HepG2 (cell line): ENCODE results near the gene CD33. TPM values are rescaled to one million over a fixed set of nuclear protein-coding genes. Genes with fewer than 3 reads are reported as not detected.

ENCODE experiments used
- ATAC-seq: fragments of 200-7000 bp; cut with Tn5 transposase; 3 replicates; pipeline ENCODE4 v1.9.1; 2020; ENCODE audit warnings: mild to moderate bottlenecking, moderate library complexity
- BruUV-seq: library from RNA; stranded (reverse); fragments of 400-500 nt; replicated peaks from 2 replicates; lab custom pipeline; 2021; lab: Mats Ljungman, UMichigan
- CTCF ChIA-PET: fragments of 300-600 bp; formaldehyde crosslinking; extraction: SDS; loops from one replicate; lab custom pipeline; 2021; ENCODE audit warnings: low total read pairs, inconsistent platforms, low intra/inter-chr PET ratio; lab: Yijun Ruan, JAX
- POLR2A ChIA-PET: fragments of 350-600 bp; sonication (Branson Sonifier 250); formaldehyde crosslinking; loops from one replicate; lab custom pipeline; 2020; ENCODE audit warnings: antibody characterized with exemption, inconsistent platforms; lab: Yijun Ruan, JAX
- DNase-seq: peaks from one replicate; pipeline ENCODE4 v3.0.0-alpha.2; 2015; ENCODE audit warnings: low spot score
- FAIRE-seq: peaks from 3 replicates; lab custom pipeline; 2011; peaks lifted over from hg19 to GRCh38; lab: Jason Lieb, UNC
- H2AFZ ChIP-seq: one replicate; pipeline ENCODE4 v1.6.1; 2011; ENCODE audit warnings: low read length, inconsistent platforms
- H3K27ac ChIP-seq: fragments of 300-600 bp; 3 replicates; pipeline ENCODE4 v1.8.0; 2011; ENCODE audit warnings: mixed run types, mild to moderate bottlenecking, mixed read lengths, low read length, inconsistent platforms; ENCODE audit not compliant: insufficient read depth; ENCODE audit errors: extremely low read length
- H3K27me3 ChIP-seq, 2 experiments: fragments of 200-600 bp in 1 of 2; 2 replicates in 1 of 2; 3 replicates in 1 of 2; pipeline versions ENCODE4 v1.6.0 to v1.8.0; 2011; ENCODE audit warnings: low read length in 2 of 2, mild to moderate bottlenecking in 2 of 2, moderate library complexity in 2 of 2, inconsistent platforms in 1 of 2; ENCODE audit not compliant: insufficient read depth in 2 of 2, control insufficient read depth in 1 of 2
- H3K36me3 ChIP-seq, 2 experiments: fragments of 200-600 bp in 1 of 2; replicated peaks in 1 of 2; 2 replicates in 1 of 2; 3 replicates in 1 of 2; pipeline versions ENCODE4 v1.5.1 to v1.8.0; 2011; ENCODE audit warnings: low read length in 2 of 2, inconsistent platforms in 1 of 2; ENCODE audit not compliant: insufficient read depth in 2 of 2, control insufficient read depth in 1 of 2
- H3K4me1 ChIP-seq: 2 replicates; pipeline ENCODE4 v1.5.1; 2012; ENCODE audit warnings: low read length, inconsistent platforms; ENCODE audit not compliant: insufficient read depth
- H3K4me2 ChIP-seq: 2 replicates; pipeline ENCODE4 v1.6.0; 2011; ENCODE audit warnings: low read depth, low read length, inconsistent platforms
- H3K4me3 ChIP-seq, 3 experiments: fragments of 200-600 bp in 1 of 3; sonication (generic), shearing (Covaris generic) in 1 of 3; replicated peaks in 1 of 3; 2 replicates each; pipeline ENCODE4 v1.5.1; 2011 to 2016; ENCODE audit warnings: low read length in 3 of 3, inconsistent platforms in 2 of 3, low read depth in 2 of 3, mild to moderate bottlenecking in 2 of 3, control low read depth in 1 of 3, mixed read lengths in 1 of 3; ENCODE audit not compliant: insufficient read depth in 1 of 3
- H3K79me2 ChIP-seq: one replicate; pipeline ENCODE4 v1.6.1; 2011; ENCODE audit warnings: low read length, inconsistent platforms; ENCODE audit not compliant: insufficient read depth
- H3K9ac ChIP-seq: 2 replicates; pipeline ENCODE4 v1.6.0; 2011; ENCODE audit warnings: mild to moderate bottlenecking, low read depth, low read length, inconsistent platforms; ENCODE audit not compliant: insufficient read depth
- H3K9me3 ChIP-seq: 2 replicates; pipeline ENCODE4 v1.5.1; 2012; ENCODE audit warnings: mild to moderate bottlenecking, low read length
- H4K20me1 ChIP-seq: 2 replicates; pipeline ENCODE4 v1.6.0; 2011; ENCODE audit warnings: inconsistent platforms, mild to moderate bottlenecking, low read length, moderate library complexity; ENCODE audit not compliant: insufficient read depth
- DPF2 ChIP-seq: sonication (generic); formaldehyde crosslinking; IDR thresholded peaks from 2 replicates; pipeline ENCODE4 v1.4.0; 2020; ENCODE audit warnings: mild to moderate bottlenecking, low read depth, missing genetic modification reagents, borderline replicate concordance
- GABPA ChIP-seq, 2 experiments: IDR thresholded peaks; 2 replicates each; pipeline ENCODE4 v1.6.1; 2011 to 2016; ENCODE audit warnings: low read depth in 2 of 2, low read length in 1 of 2, missing biosample characterization in 1 of 2, missing genetic modification characterization in 1 of 2
- MZF1 ChIP-seq: sonication (generic); formaldehyde crosslinking; IDR thresholded peaks from 2 replicates; pipeline ENCODE4 v1.8.1; 2023; ENCODE audit warnings: mild to moderate bottlenecking, missing genetic modification reagents, borderline replicate concordance
- ZBTB8A ChIP-seq: sonication (generic); formaldehyde crosslinking; IDR thresholded peaks from 2 replicates; pipeline ENCODE4 v1.4.0; 2020; ENCODE audit warnings: mild to moderate bottlenecking, low read depth, missing genetic modification reagents, borderline replicate concordance
- ZFP41 ChIP-seq: sonication (generic); formaldehyde crosslinking; IDR thresholded peaks from 2 replicates; pipeline ENCODE4 v1.4.0; 2020; ENCODE audit warnings: mild to moderate bottlenecking, missing genetic modification reagents, borderline replicate concordance
- WGBS: methylation state at CpG from one replicate; pipeline ENCODE4 v1.1.6; 2017; ENCODE audit warnings: low lambda C conversion rate; 5-methylcytosine and 5-hydroxymethylcytosine counted together
- in situ Hi-C: cut with HindIII; loops from 2 replicates; pipeline ENCODE4 v1.10.0; 2017; ENCODE audit warnings: low pct_unique_long_range_greater_than_20kb; ENCODE audit not compliant: extremely low pct_ligation_motif_present
- intact Hi-C: fragments of 100-400 bp; cut with micrococcal nuclease; formaldehyde crosslinking; loops from one replicate; pipeline ENCODE4 v1.10.0; 2022; ENCODE audit not compliant: unreplicated experiment
- polyA plus RNA-seq, 8 experiments: library from polyadenylated mRNA; depleted of rRNA in 3 of 8; stranded (reverse) in 7 of 8; unstranded in 1 of 8; fragments of >200 nt; fragmentation: Illumina TruSeq in 4 of 8; extraction: Trizol in 4 of 8; gene quantifications; 2 replicates each; pipeline versions ENCODE4 v1.2.1 to v1.2.3, GENCODE V29; 2011 to 2016; ENCODE audit warnings: low read depth in 4 of 8, missing spikeins in 1 of 8, mixed read lengths in 1 of 8; ENCODE audit not compliant: insufficient read depth in 1 of 8
- total RNA-seq, 5 experiments: library from RNA; depleted of rRNA; stranded (reverse); fragments of >200 nt; fragmentation: Illumina TruSeq; extraction: Trizol; gene quantifications; 2 replicates each; pipeline ENCODE4 v1.2.3, GENCODE V29; 2016; ENCODE audit warnings: low read depth in 1 of 5

The CD33 gene
- total and polyA plus RNA-seq, 2 of the 13 experiments (the other 11 are each of a cell fraction or from before 2014, with no cell fraction given), result 0.29 TPM; not detected in 1

DNA sequence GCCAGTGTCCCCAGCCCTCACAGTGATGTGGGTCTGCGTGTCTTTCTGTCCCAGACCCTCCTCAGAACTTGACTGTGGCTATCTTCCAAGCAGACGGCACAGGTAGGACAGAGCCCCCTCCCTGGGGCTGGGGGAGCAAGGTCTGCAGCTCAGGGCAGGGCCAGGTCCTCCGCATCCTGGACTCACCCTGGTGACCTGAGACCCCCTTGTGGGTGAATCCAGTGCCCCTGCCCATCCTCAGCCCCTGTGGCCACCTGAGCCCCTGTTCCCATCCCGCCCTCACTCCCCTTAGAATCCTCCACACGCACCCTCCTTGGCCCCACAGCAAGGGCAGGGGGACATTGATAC lies 39.0 kb upstream of the CD33 start:
- no peak overlapping the region for H2AFZ ChIP-seq
- peaks cover 1 to 20% of the 10 kb centered on the region in 2 experiments; a peak in 4 of 5 replicates for H3K27me3 ChIP-seq
- no peak for DNase-seq
- H3K9ac ChIP-seq, result no peak overlapping the region
- in situ Hi-C loops, result no loop called here
- ChIA-PET POLR2A (no interaction called here), CTCF (no interaction called here)
- no peak overlapping the region for H3K27ac ChIP-seq
- no peaks in the 10 kb centered on the region for H3K36me3 ChIP-seq
- no peaks in the 10 kb centered on the region for H3K79me2 ChIP-seq
- 0% methylated on average over 1 of the region's 5 CpGs for WGBS
- ATAC-seq, result no peak
- BruUV-seq, result no TSS peak
- intact Hi-C loops, result no loop called here
- no peak for TF ChIP-seq DPF2 (CRISPR knock-in tag)
- H3K9me3 ChIP-seq, result no peaks in the 10 kb centered on the region
- FAIRE-seq, result no peak
- no peaks in the 10 kb centered on the region for H3K4me1 ChIP-seq
- no peaks in the 10 kb centered on the region for H4K20me1 ChIP-seq
- no peak overlapping the region for H3K4me3 ChIP-seq
- H3K4me2 ChIP-seq, result no peak overlapping the region

DNA sequence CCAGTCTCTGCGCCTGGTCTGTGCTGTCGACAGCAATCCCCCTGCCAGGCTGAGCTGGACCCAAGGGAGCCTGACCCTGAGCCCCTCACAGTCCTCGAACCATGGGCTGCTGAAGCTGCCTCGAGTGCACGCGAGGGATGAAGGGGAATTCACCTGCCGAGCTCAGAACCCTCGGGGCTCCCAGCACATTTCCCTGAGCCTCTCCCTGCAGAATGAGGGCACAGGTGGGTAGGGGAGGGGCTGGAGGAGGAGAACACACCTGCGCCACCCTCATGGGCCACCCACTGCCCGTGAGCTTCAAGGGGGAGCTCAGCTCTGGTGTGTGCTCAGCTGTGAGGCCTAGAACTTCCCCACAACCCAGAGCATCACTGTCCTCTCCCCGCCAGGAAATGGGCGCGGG lies 38.6 kb upstream of the CD33 start:
- FAIRE-seq, result no peak

More for the DNA sequence above, 38.6 kb upstream of the CD33 start:
- DNase-seq (no peak), ATAC-seq (no peak)
- in situ Hi-C loops, result no loop called here
- H3K9ac ChIP-seq, result no peak overlapping the region
- BruUV-seq, result no TSS peak
- no peaks in the 10 kb centered on the region for H3K79me2 ChIP-seq
- no peaks in the 10 kb centered on the region for H3K4me1 ChIP-seq
- H3K27me3 ChIP-seq, result peaks cover 1 to 25% of the 10 kb centered on the region in 2 experiments; a peak in 4 of 5 replicates
- H3K4me2 ChIP-seq, result no peak overlapping the region
- ChIA-PET POLR2A (no interaction called here), CTCF (no interaction called here)
- no peak overlapping the region for H3K27ac ChIP-seq
- H2AFZ ChIP-seq, result no peak overlapping the region
- no peak overlapping the region for H3K4me3 ChIP-seq
- intact Hi-C loops, result no loop called here
- no peaks in the 10 kb centered on the region for H3K9me3 ChIP-seq
- H4K20me1 ChIP-seq, result no peaks in the 10 kb centered on the region
- WGBS, result 16% methylated on average over 11 of the region's 13 CpGs
- H3K36me3 ChIP-seq, result no peaks in the 10 kb centered on the region
- TF ChIP-seq MZF1 (no peak), ZBTB8A (CRISPR knock-in tag) (no peak), GABPA (IDR thresholded peaks at IDR 0.05; ENCODE audit: low read depth, low read length) (no peak), GABPA (CRISPR knock-in tag; IDR thresholded peaks at IDR 0.05; ENCODE audit: low read depth) (no peak), ZFP41 (CRISPR knock-in tag) (no peak)
